Fibroblast of the conjunctiva (primary cell): Measurements from ENCODE around the gene C11orf21.
"Not testable (repeated sequence)": the region's sequence is repeated elsewhere in the genome, so short reads cannot be mapped to it uniquely, and the experiment has no call there.

ENCODE experiments used
- DNase-seq: peaks from one replicate; pipeline ENCODE4 v3.0.0-alpha.2; 2010; ENCODE audit warnings: low read depth

Gene C11orf21

DNA sequence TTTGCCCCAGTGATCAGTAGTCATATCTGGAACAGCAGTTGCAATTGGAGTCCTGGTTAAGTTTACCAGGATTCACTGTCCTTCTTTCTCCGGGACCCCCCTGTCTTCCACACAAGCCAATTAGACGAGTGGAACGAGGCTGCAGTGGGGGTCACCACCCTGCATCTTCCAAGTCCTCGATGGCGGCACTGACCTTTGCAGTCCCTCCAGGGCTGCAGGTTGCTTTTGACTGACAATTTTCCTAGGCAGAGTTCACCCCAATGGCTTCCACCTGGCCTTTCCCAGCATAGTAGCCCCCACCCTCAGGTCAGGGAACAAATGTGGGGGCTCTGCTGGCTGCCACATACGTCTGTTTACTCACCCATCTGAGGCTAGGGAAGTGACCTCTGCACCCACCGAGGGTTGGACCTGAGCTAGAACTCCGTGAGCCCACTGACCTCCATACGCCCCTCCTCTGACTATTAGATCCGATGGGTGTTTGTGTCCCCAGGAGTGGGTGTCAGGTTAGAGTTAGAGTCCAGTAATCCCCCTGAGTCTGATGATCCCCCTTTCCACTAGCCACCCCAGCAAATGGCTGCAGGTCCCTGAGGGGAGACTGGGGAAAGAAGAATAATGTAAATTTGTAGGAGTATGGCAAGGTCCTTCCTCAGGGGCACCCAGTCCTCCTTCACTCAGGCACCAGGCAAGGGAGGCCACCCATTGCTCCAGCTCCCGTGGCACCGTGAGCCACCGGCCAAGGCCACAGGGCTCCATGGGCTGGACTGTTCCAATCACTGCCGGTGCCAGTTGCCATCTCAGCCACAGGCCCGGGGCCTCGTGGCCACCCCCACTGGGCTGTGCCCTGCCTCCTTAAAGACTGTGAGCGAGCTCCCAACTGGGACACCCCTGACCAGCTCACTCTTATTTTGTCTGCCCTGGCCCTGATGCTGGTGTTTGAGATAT is 5.5 kb downstream of the C11orf21 start:
- no peak for DNase-seq

GRCh38 chr11:2294926-2295290 is 6.8 kb downstream of the C11orf21 start:
- DNase-seq = no peak

- no peak for DNase-seq
Measured at GRCh38 chr11:2293984-2294925, 7.5 kb downstream of the C11orf21 start.

DNA sequence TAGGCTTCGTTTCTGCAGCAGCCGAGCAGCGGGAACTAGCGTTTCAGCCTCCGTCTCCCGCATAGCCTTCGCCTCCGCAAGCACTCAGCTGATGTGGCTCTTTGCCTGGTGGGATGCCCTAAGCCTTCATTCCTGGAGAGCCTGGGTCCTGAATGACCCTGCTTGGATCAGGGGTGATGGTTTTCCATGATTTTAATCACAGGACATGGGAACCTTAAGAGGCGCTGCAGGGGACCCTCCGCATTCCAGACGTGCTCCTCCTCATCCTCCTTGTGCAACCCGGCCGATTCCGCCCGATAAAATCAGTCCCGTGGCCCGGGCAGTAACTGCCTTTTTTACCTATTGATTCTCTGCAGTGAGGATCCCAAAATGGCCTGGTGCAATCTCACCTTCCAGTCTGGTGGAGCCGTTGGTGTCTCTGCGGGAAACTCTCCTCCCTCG is 8.2 kb downstream of the C11orf21 start:
- DNase-seq = no peak

DNA sequence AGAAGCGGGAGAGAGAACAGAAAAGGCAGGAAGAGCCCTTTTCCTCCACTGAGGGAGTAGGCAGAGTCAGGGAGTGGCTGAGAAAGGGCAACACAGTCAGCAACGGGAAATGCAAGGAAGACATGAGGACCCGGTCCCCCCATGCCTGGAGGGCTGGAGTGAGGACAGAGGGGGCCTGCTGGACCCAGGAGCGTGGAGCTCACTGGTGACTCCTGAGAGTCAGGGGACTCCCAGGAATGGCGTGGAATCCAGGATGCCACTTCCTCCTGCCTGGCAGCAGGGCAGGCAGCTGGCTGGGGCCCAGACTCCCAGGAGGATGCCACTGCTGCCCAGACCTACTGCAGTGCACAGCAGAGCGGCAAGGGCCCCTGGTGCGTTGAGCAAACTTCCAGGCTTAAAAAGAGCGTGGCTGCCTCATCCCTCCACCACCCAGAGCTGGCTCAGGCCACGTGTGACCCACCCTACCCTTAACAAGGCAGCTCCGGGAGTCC is 11.3 kb downstream of the C11orf21 start:
- no peak for DNase-seq

GRCh38 chr11:2289859-2290258 is 11.9 kb downstream of the C11orf21 start:
- DNase-seq = no peak

- DNase-seq = no peak
Measured at GRCh38 chr11:2289350-2289749, 12.4 kb downstream of the C11orf21 start.

- DNase-seq = no peak
Measured at GRCh38 chr11:2287091-2287490, 14.6 kb downstream of the C11orf21 start.

GRCh38 chr11:2286350-2286749 is 15.4 kb downstream of the C11orf21 start:
- DNase-seq = not testable (repeated sequence)

GRCh38 chr11:2280208-2280607 is 21.5 kb downstream of the C11orf21 start:
- no peak for DNase-seq

DNA sequence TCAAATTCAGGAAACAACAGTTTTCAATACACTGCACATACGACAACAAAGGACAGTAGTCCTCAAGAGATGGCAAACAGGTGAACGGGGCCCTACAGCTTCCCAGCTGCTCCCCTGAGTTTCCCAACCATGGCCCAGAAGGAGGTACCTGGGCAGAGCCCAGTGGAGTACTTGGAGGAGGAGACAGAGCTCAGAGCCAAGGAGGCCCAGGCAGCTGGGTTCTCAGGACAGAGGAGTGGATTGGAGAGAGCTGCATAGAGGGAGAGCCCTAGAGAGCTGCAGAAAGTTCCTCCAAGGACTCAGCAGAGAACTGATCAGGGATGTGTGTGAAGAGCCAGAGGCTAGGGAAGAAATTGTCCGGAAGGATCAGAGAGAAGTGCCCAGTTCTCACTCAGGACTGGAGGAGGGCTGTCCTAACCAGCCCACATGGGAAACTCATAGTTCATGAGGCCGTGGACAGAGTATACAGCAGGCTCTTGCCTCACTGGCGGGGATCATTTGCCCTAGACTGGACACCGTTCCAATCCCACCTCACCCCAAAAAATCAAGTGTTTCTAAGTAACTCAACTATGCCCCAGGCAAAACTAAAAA is 23.7 kb downstream of the C11orf21 start:
- no peak for DNase-seq

DNA sequence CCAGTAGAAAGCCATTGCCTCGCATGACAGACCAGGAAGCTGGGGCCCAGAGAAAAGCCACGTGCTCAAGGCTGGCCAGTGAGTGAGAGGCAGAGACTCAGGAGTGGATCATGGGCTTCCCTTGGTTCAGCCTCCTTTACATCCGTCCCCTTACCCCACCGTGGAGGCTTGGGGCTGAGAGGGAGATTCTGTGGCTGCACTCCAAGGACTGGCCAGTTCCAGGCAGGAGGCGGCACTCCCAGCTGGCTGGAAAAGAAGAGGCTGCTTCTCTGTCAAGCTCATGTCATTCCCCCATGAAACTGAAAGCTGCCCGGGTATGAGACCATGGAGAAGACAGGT is 24.7 kb downstream of the C11orf21 start:
- DNase-seq = no peak

DNA sequence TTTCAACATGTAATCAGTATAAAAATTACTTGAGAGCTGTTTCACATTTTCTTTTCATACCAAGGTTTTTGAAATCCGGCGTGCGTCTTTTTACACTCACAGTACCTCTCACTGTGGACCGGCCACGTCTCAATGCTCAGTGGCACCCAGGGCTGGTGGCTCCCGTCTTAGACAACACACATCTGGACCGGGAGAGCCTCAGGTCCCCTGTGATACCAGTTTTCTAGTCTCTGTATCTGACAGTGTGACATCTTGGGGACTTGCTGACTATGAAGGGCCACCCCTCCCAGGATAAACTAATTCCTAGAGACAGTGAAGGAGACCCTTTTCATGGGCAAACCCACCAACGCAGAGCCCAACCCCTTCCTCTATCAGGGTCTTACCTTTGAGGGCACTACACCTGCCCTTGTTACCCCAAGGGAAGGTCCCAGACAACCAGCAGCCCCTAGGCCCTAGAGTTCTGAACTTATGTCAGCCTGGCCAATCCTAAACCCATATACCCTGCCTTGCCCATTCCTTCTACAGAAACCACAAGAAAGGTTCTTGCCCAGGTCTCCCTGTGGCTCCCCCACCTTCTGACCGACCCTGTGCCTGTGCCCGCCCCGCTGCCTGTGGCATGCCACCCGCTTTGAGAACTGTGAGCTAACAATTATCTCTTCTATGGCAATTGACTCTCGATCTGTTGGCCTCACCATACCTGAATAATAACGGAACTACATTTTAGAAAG is 25.3 kb downstream of the C11orf21 start:
- DNase-seq = no peak

GRCh38 chr11:2275334-2276279 is 26.1 kb downstream of the C11orf21 start:
- DNase-seq = no peak

DNA sequence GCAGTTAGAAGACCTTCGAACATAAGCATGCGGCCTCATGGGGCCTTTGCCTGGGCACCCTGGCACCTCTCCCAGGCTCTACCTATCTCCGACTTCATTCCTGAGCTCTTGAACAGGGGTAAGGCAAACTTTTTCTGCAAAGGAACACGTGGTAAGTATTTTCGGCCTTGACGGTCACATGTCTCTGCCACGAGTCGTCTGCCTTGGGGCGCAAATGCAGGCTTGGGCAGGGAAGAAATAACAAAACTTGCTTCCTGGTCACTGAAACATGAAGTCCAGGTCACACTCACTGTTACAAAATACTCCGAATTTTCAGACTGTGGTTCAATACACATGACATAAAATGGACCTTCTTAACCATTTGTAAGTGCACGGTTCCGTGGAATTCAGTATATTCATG is 27.9 kb downstream of the C11orf21 start:
- no peak for DNase-seq

- no peak for DNase-seq
Measured at GRCh38 chr11:2273311-2273710, 28.4 kb downstream of the C11orf21 start.

DNA sequence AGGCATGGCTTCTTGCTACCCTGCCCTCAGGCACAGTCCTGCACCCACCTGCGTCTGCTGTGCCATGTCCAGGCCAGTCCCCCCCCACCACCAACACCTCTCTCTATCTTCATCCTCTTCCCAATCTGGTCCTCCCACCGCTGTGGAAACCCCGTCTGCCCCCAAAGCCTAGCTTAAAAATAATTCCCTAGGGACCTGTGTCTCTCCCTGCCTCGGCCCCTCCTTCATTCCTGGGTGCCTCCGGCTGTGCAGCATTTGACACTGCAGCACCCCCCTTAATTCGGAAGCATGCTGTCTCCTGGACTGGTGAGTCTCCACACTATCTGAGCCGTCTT is 28.8 kb downstream of the C11orf21 start:
- DNase-seq = no peak

DNA sequence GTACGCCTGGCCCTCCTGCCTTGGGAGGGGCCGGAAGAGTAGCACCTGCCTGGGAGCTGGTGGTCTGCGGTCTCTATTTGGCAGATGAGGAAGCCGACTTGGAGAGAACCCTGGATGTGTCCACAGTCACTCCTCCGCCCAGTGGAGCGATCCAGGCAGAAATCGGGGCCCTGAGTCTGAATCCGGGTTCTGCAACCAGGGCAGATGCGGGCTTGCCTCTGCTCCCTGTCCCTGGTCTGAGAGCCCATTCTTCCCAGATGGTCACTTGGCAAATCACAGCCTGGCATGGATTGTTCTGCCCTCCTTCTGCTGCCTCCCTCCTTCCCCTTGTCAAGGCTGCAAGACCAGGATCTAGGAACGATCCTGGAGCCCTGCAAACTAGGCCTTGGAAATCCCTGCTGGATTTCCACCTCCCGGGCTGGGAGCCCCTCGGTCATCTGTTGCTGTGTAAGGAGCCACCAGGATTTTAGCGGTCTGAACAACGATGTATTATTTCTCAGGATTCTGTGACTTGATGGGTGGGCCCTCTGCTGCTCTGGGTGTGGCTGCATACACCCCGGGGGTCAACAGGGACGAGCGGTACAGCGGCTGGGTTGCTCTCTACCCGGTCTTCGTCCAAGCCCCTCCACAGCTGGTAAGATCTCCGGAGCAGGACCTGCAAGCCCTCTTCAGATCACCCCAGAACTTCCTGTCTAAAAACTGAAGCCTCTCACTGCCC is 29.3 kb downstream of the C11orf21 start:
- DNase-seq = no peak

DNA sequence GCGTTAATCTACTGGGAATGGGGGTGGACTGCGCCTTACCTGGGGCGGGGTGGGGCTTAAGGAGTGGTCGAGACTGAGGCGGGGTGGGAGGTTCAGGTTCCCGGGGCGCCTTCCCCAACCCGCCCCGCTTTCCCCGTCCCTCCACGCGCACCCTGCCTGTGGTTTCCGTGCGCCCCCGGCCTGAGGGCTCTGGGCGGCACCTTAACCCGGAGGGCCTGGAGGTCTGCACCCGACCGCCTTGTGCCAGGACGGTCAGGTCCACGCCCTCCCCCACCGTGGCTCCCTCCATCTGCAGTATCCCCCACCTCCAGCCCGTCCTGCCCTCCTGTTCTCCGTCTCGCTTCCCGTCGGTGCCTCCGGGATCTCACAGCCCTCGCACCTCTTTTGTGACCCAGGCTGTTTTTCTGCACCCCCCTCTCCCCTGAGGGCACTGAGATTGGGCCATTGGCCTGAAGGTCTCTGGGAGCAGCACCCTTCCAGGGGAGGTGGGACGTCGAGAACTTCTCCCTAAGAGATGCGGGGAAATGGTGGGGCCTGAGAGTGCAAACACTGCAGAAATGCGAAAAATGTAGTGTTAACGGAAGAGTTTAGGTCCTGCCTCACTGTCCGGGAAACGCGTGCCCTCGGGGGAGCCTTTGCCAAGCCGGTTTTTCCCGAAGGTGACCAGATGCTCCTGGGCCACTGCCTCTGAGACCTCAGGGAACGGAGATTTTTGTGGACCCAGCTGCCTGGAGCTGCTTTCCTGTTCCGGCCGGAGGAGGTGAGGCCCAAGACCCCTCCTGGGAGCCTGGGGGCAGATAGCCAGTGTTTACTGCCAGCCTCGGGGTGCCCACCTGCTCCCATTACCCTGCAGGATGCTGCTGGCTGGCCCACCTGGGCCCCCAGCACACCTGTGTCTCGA is 30.1 kb downstream of the C11orf21 start:
- DNase-seq = no peak
